Activated naive CD8-positive, alpha-beta T cell treated with anti-CD3 and anti-CD28 coated beads, Interleukin-2, amount 10 ng/mL, durations not matched to agents 7 days and 5 days (primary cell): ENCODE results near the gene EEPD1. TPM values are rescaled to one million over a fixed set of nuclear protein-coding genes. Genes with fewer than 3 reads are reported as not detected.

Source experiments
- ATAC-seq: fragments of 150-1000 bp; cut with Tn5 transposase; one replicate; pipeline ENCODE4 v1.10.0; 2021; ENCODE audit warnings: low read depth, moderate library complexity
- POLR2A ChIA-PET: fragments of 350-600 bp; sonication (Branson Sonifier 250); formaldehyde crosslinking; loops from one replicate; lab custom pipeline; 2021; ENCODE audit warnings: antibody characterized with exemption; lab: Charles Lee
- DNase-seq: peaks from one replicate; pipeline ENCODE4 v3.0.0; 2021
- H3K27ac Mint-ChIP-seq: one replicate; pipeline ENCODE4 v1.8.0; 2022; ENCODE audit warnings: mild to moderate bottlenecking, mixed read lengths
- H3K27me3 Mint-ChIP-seq: one replicate; pipeline ENCODE4 v1.8.0; 2022; ENCODE audit warnings: mild to moderate bottlenecking, moderate library complexity, mixed read lengths
- H3K36me3 Mint-ChIP-seq: one replicate; pipeline ENCODE4 v1.8.0; 2021; ENCODE audit warnings: mild to moderate bottlenecking, mixed read lengths
- H3K4me1 Mint-ChIP-seq: one replicate; pipeline ENCODE4 v1.8.0; 2021; ENCODE audit warnings: mixed read lengths
- H3K4me3 Mint-ChIP-seq: one replicate; pipeline ENCODE4 v1.8.0; 2022; ENCODE audit warnings: mild to moderate bottlenecking, moderate library complexity, mixed read lengths
- H3K9me3 Mint-ChIP-seq: one replicate; pipeline ENCODE4 v1.8.0; 2021; ENCODE audit warnings: mixed read lengths
- total RNA-seq, 2 experiments: library from RNA; stranded (reverse); gene quantifications; one replicate each; pipeline ENCODE4 v1.2.3, GENCODE V29; 2021

Gene EEPD1
- total RNA-seq, 2 experiments from 2014 or later, result 2.0 to 2.3 TPM

GRCh38 chr7:36348771-36349170, 195.7 kb downstream of the EEPD1 start:
- Mint-ChIP-seq H3K4me3 (no peak overlapping the region), H3K36me3 (no peaks in the 10 kb centered on the region), H3K27ac (no peak overlapping the region), H3K9me3 (no peaks in the 10 kb centered on the region), H3K4me1 (no peaks in the 10 kb centered on the region), H3K27me3 (peaks cover 5% of the 10 kb centered on the region)
- POLR2A ChIA-PET, result no interaction called here
- ATAC-seq (no peak), DNase-seq (no peak)

GRCh38 chr7:36349626-36350025, 196.6 kb downstream of the EEPD1 start:
- POLR2A ChIA-PET, result no interaction called here
- Mint-ChIP-seq H3K9me3 (no peaks in the 10 kb centered on the region), H3K27ac (no peak overlapping the region), H3K27me3 (peaks cover 5% of the 10 kb centered on the region), H3K36me3 (no peaks in the 10 kb centered on the region), H3K4me1 (no peaks in the 10 kb centered on the region), H3K4me3 (no peak overlapping the region)
- DNase-seq (no peak), ATAC-seq (no peak)

Other genes starting within 250 kb of the EEPD1 start
- 10 to 100 TPM; 57.1 to 57.7 TPM for gene ANLN, start 236.6 kb downstream of the EEPD1 start, total RNA-seq